NCI-H748 (cell line): ENCODE results near the gene HSD3B1.
A peak's percentile ranks its signal among the peaks of the same experiment; 100 is the strongest.

Experiments used
- DNase-seq: peaks from one replicate; lab custom pipeline; 2025; ENCODE audit not compliant: unreplicated experiment; lab: John Stamatoyannopoulos, UW

The HSD3B1 gene

DNA sequence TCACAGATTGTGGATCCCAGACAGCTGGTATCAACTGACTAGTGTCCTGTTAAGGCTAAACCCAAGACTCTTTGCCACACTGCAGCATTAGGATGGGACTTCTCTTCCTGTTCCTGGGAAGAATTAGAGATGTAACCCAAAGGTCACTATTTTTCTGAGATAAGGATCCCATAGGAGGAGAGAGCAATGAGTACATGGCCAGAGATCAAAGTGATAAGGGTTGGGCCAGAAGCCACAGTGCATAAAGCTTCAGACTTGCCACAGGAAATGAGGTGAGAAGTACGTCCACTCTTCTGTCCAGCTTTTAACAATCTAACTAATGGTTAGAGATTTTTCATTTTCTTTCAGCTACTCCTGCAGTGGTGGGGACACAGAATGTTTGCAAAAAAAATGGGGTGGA lies at the start of gene HSD3B1:
Gene HSD3B1 (plus strand): TSS at position 270 of the 400 bp plus-strand sequence. CDS start 267 bp downstream, outside the sequence.
- no peak for DNase-seq

GRCh38 chr1:119462964-119463363 lies 44.0 kb upstream of the HSD3B1 start:
- no peak for DNase-seq

- DNase-seq = no peak
Observed at GRCh38 chr1:119463569-119463968, 43.4 kb upstream of the HSD3B1 start.

GRCh38 chr1:119466445-119466844 lies 40.6 kb upstream of the HSD3B1 start:
- DNase-seq = no peak

DNA sequence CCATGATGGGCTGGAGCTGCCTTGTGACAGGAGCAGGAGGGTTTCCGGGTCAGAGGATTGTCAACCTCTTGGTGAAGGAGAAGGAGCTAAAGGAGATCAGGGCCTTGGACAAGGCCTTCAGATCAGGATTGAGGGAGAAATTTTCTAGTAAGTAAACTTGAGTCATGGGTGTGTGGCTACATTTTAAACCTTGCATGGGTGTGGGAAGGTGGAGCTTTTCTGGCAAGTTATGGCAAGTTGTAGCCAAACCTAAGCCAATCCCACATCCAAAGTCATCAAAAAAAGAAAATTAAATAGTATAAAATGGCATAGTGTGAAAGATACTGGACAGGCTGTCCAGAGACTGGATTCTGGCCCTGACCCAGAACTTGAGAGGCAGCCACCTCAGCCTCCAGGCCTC lies 39.8 kb upstream of the HSD3B1 start:
- DNase-seq = no peak

GRCh38 chr1:119467857-119468668 lies 38.9 kb upstream of the HSD3B1 start:
- peak; percentile 91 for DNase-seq

DNA sequence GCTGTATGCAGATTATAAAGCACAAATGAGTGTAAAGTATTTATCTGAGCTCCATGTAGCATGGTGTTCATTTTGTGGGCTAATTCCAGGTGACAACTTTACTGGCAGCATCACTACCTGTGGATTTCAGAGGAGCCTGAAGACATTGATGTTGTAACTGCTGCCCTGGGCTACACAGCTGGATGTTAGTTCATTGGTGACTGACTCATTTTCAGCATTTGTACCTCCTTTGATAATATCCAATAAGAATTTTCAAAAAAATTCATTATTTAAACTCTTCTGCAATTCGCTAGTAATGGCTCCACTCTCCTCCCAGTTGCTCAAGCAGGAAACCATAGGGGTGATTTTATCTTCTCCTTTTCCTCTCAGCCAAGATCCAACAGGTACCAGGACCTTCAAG lies 37.3 kb upstream of the HSD3B1 start:
- DNase-seq = no peak

DNA sequence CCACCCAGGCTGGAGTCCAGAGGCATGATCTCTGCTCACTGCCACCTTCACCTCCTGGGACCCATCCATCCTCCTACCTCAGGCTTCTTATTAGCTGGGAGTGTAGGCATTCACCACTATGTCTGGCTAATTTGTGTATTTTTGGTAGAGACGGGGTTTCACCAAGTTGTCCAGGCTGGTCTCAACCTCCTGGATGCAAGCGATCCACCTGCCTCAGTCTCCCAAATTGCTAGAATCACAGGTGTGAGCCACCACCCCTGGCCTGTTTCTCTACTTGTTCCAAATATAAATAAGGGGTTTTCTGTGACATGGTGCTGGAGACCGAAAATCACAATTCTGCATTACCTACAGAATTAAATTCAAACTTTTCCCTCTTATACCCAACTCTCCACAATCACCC lies 36.6 kb upstream of the HSD3B1 start:
- no peak for DNase-seq

GRCh38 chr1:119470958-119471357 lies 36.1 kb upstream of the HSD3B1 start:
- DNase-seq = no peak

DNA sequence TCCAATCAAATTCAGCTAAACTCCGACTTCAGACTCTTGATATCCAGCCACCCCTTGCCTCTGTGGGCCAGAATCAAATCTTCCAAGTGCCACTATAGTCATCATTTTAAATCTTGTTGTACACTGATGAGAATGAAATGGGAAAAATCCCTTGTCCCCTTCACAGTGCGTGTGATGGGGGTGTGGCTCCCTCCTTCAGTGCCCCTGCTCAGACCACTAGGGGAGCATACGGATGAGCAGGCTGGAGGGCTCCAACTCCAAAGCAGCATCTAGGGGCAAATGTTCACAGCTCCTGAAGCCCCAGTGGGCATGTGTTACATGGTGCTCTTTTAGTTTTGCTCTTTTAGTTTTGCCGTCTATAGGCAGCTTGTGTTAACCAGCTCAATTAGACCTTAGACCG lies 35.4 kb upstream of the HSD3B1 start:
- no peak for DNase-seq

GRCh38 chr1:119472080-119472818 lies 34.8 kb upstream of the HSD3B1 start:
- DNase-seq = no peak

GRCh38 chr1:119472819-119473175 lies 34.2 kb upstream of the HSD3B1 start:
- no peak for DNase-seq

- peak; percentile 65 for DNase-seq
Observed at GRCh38 chr1:119475866-119476439, 31.1 kb upstream of the HSD3B1 start.

GRCh38 chr1:119477710-119478109 lies 29.3 kb upstream of the HSD3B1 start:
- DNase-seq = no peak

DNA sequence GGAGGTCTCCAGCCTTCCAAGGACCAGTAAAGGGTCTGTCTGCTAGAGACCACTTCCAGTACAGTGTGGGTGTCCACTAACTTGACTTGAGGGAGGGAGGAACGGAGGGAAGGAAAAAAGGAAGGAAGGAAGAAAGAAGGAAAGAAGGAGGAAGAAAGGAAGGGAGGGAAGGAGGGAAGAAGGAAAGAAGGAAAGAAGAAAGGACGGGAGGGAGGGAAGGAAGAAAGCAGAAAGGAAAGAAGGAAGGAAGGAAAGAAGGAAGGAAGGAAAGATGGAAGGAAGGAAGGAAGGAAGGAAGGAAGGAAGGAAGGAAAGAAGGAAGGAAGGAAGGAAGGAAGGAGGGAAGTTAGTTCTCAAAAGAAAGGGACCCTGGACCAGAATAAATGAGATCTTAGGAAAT lies 26.8 kb upstream of the HSD3B1 start:
- DNase-seq = no peak

DNA sequence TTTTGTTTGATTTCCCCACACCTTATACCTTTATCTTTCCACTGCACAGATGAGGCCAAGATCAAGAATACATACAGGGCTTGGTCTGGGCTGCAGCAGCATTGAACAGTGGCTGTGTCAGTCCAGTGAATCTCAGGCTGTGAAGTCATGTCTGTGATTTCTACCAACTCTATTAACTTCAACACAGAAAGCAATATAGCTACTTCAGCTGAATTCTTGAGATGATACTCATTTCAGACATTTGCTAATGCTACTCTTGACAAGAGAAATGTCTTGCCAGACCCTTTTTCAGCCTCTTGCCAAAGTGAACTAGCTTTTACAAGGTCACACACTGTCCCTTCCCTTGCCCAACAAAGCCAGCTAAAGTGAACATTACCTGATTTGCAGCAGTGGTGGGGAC lies 25.1 kb upstream of the HSD3B1 start:
- DNase-seq = no peak

GRCh38 chr1:119482517-119483425 lies 24.2 kb upstream of the HSD3B1 start:
- DNase-seq = no peak

DNA sequence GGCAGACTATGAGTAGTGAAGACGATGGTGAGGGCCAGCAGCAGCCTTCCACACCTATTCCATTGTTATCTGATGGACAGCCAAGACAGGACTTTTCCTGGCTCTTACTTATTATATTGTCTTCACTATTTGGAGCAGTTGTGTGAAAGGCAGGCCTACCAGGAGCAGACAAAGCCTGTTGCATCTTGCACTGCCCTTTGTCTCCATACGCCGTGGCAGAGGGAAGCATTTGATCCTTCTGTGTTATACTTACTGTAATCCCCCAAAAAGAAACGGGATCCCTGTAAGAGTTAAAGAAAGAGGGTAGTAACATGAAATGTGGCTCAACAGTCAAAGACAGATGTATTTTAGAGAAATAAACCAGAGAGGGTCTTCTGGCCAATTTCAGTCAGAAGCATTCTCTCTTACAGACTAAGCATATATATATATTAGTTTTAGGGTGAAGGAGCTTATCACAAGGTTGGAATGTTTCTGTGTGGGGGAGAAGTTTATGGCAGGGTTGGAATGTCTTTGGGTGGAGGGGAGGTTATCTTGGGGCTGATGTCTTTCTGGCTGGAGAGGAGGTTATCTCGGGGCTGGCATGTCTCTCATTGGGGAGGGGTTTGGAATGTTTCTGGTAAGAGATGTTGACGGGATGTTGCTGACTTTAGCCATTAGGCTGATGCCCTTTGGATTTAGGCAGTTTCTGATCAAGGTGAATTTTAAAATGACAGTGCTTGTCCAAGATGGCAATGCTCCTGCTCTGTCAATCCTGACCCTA lies 23.4 kb upstream of the HSD3B1 start:
- no peak for DNase-seq

DNA sequence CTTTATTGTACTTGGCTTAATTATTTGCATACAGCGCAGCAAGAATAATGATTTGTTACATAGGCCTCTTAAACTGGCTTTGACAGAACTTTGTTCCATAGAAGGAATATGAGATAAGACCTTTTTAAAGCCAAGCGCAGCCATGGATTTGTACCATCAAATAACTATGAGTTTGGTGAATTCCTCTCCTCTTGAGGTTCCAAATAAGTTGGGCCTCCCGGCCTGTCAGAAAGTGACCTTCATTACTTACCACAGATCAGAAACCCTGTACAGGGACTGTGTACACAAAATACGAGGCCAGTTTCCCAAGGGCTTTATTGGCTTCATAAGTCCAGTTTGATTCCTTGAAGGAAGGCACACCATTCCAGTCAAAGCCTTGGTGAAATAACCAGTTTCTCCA lies 21.8 kb upstream of the HSD3B1 start:
- DNase-seq = no peak

- DNase-seq = no peak
Observed at GRCh38 chr1:119488216-119488615, 18.8 kb upstream of the HSD3B1 start.
